K562 (cell line): ENCODE results near the gene C16orf74. TPM values are rescaled to one million over a fixed set of nuclear protein-coding genes. Genes with fewer than 3 reads are reported as not detected.

Source experiments
- ATAC-seq: fragments of 200-7000 bp; cut with Tn5 transposase; 3 replicates; pipeline ENCODE4 v1.9.1; 2020; ENCODE audit warnings: moderate library complexity
- BruUV-seq: library from RNA; stranded (reverse); fragments of 400-500 nt; replicated peaks from 2 replicates; lab custom pipeline; 2021; lab: Mats Ljungman, UMichigan
- CTCF ChIA-PET: fragments of 300-600 bp; formaldehyde crosslinking; extraction: SDS; loops from one replicate; lab custom pipeline; 2021; ENCODE audit warnings: low intra/inter-chr PET ratio; lab: Yijun Ruan, JAX
- POLR2A ChIA-PET: fragments of 300-600, 350-650 bp; sonication (Branson Sonifier 250); formaldehyde crosslinking; extraction: SDS; loops from one replicate; lab custom pipeline; 2021; ENCODE audit warnings: antibody characterized with exemption, inconsistent platforms; lab: Yijun Ruan, JAX
- DNase-seq, 4 experiments: peaks; one replicate each; pipeline versions ENCODE4 v3.0.0 to v3.0.0-alpha.2; 2011 to 2018; ENCODE audit warnings: low spot score in 3 of 4, mixed read lengths in 3 of 4; ENCODE audit errors: extremely low read depth in 1 of 4
- FAIRE-seq: peaks from 2 replicates; lab custom pipeline; 2011; peaks lifted over from hg19 to GRCh38; lab: Jason Lieb, UNC
- H2AFZ ChIP-seq: 2 replicates; pipeline ENCODE4 v1.6.0; 2011; ENCODE audit warnings: low read depth, low read length, control low read depth, inconsistent platforms
- H3K27ac ChIP-seq: fragments of 200-600 bp; 3 replicates; pipeline ENCODE4 v1.8.0; 2011; ENCODE audit warnings: low read depth, mild to moderate bottlenecking, control low read depth, inconsistent platforms, low read length, moderate library complexity, mixed read lengths; ENCODE audit errors: extremely low read depth
- H3K27me3 ChIP-seq, 2 experiments: fragments of 300-600 bp in 1 of 2; 2 replicates in 1 of 2; 3 replicates in 1 of 2; pipeline versions ENCODE4 v1.6.0 to v1.8.0; 2011; ENCODE audit warnings: inconsistent platforms in 2 of 2, low read length in 2 of 2, mild to moderate bottlenecking in 1 of 2, mixed read lengths in 1 of 2, moderate library complexity in 1 of 2; ENCODE audit not compliant: control insufficient read depth in 2 of 2, insufficient read depth in 2 of 2
- H3K36me3 ChIP-seq: fragments of 300-600 bp; 3 replicates; pipeline ENCODE4 v1.8.0; 2011; ENCODE audit warnings: mild to moderate bottlenecking, low read length, inconsistent platforms; ENCODE audit not compliant: control insufficient read depth, insufficient read depth
- H3K4me1 ChIP-seq, 2 experiments: fragments of 200-600 bp in 1 of 2; replicated peaks in 1 of 2; 2 replicates in 1 of 2; 3 replicates in 1 of 2; pipeline versions ENCODE4 v1.5.1 to v1.8.0; 2011; ENCODE audit warnings: inconsistent platforms in 2 of 2, low read length in 2 of 2, mild to moderate bottlenecking in 1 of 2, mixed read lengths in 1 of 2, moderate library complexity in 1 of 2; ENCODE audit not compliant: control insufficient read depth in 2 of 2, insufficient read depth in 2 of 2
- H3K4me2 ChIP-seq: 2 replicates; pipeline ENCODE4 v1.6.1; 2011; ENCODE audit warnings: low read length, control low read depth, inconsistent platforms, mixed read lengths; ENCODE audit not compliant: insufficient read depth
- H3K4me3 ChIP-seq: fragments of 200-600 bp; sonication (generic), shearing (Covaris generic); 2 replicates; pipeline ENCODE4 v1.5.1; 2016; ENCODE audit warnings: control low read depth, inconsistent platforms
- H3K79me2 ChIP-seq: fragments of 200-600 bp; 3 replicates; pipeline ENCODE4 v1.8.0; 2011; ENCODE audit warnings: low read length, inconsistent platforms; ENCODE audit not compliant: control insufficient read depth, insufficient read depth
- H3K9ac ChIP-seq, 2 experiments: 2 replicates each; pipeline versions ENCODE4 v1.6.0 to v1.6.1; 2011; ENCODE audit warnings: low read depth in 2 of 2, low read length in 2 of 2, control low read depth in 1 of 2, inconsistent platforms in 1 of 2, mild to moderate bottlenecking in 1 of 2, mixed read lengths in 1 of 2; ENCODE audit not compliant: insufficient read depth in 1 of 2
- H3K9me1 ChIP-seq: one replicate; pipeline ENCODE4 v1.6.0; 2011; ENCODE audit warnings: inconsistent platforms, mild to moderate bottlenecking, low read length, moderate library complexity; ENCODE audit not compliant: control insufficient read depth, insufficient read depth
- H3K9me3 ChIP-seq: replicated peaks from 2 replicates; pipeline ENCODE4 v1.5.1; 2011; ENCODE audit warnings: low read depth, low read length, inconsistent platforms; ENCODE audit not compliant: control insufficient read depth, insufficient read depth
- H4K20me1 ChIP-seq: replicated peaks from 2 replicates; pipeline ENCODE4 v1.6.1; 2011; ENCODE audit warnings: low read length, inconsistent platforms, mixed read lengths; ENCODE audit not compliant: control insufficient read depth, insufficient read depth
- RBM25 ChIP-seq: fragments of 200-400 bp; formaldehyde crosslinking; IDR thresholded peaks from 2 replicates; pipeline ENCODE4 v1.6.1; 2018; ENCODE audit warnings: low read length, low read depth, moderate library complexity; ENCODE audit not compliant: severe bottlenecking
- RNF2 ChIP-seq: sonication (generic); IDR thresholded peaks from 2 replicates; pipeline ENCODE4 v1.6.1; 2016
- SIN3B ChIP-seq: fragments of 450-650 bp; IDR thresholded peaks from 2 replicates; pipeline ENCODE4 v1.6.1; 2017; ENCODE audit warnings: low read depth, mild to moderate bottlenecking, moderate library complexity
- SMARCA5 ChIP-seq: fragments of 450-650 bp; IDR thresholded peaks from 2 replicates; pipeline ENCODE4 v1.6.1; 2016
- TRIM24 ChIP-seq, 2 experiments: fragments of 450-650 bp; IDR thresholded peaks; 2 replicates each; pipeline ENCODE4 v1.6.1; 2016
- ZNF121 ChIP-seq: sonication (generic); formaldehyde crosslinking; conservative IDR thresholded peaks from 2 replicates; pipeline ENCODE4 v1.8.0; 2022; ENCODE audit warnings: missing genetic modification reagents
- WGBS: fragments of 100-300 bp; shearing (Covaris generic); methylation state at CpG from one replicate; pipeline ENCODE4 v1.1.6; 2016; ENCODE audit warnings: low coverage, mixed read lengths; ENCODE audit not compliant: insufficient coverage; ENCODE audit errors: missing lambda C conversion rate; 5-methylcytosine and 5-hydroxymethylcytosine counted together
- in situ Hi-C: fragments of 300-500 bp; cut with MboI; formaldehyde crosslinking; loops from 4 replicates; pipeline ENCODE4 v1.15.0; 2018; ENCODE audit warnings: inconsistent platforms, mixed read lengths
- intact Hi-C: fragments of 100-400 bp; cut with micrococcal nuclease; formaldehyde crosslinking; loops from 2 replicates; pipeline ENCODE4 v1.14.2; 2022
- polyA plus RNA-seq, 8 experiments: library from polyadenylated mRNA; depleted of rRNA in 4 of 8; stranded (reverse) in 5 of 8; unstranded in 3 of 8; fragments of >200 nt; fragmentation: Nextera tagmentation in 2 of 8; fragmentation: Illumina TruSeq in 1 of 8; extraction: Ambion mirVana in 2 of 8; extraction: Trizol in 1 of 8; gene quantifications; 2 replicates each; pipeline versions ENCODE4 v1.2.1 to v1.2.3, GENCODE V29; 2011 to 2014; ENCODE audit warnings: inconsistent platforms in 1 of 8, missing spikeins in 1 of 8
- total RNA-seq, 7 experiments: library from RNA; depleted of rRNA in 6 of 7; stranded (reverse); fragments of >200 nt in 6 of 7; fragmentation: Illumina TruSeq in 2 of 7; extraction: Trizol in 2 of 7; gene quantifications; 2 replicates each; pipeline versions ENCODE4 v1.2.1 to v1.2.3, GENCODE V29; 2011 to 2021; ENCODE audit warnings: low replicate concordance in 1 of 7

The C16orf74 gene
- total and polyA plus RNA-seq, 9 of the 15 experiments (the other 6 are each of a cell fraction or from before 2014, with no cell fraction given): not detected

- H3K27me3 ChIP-seq: peaks cover 34 to 70% of the 10 kb centered on the region in 2 experiments; a peak in 4 of 5 replicates
- H3K4me1 ChIP-seq: peaks cover 3 to 33% of the 10 kb centered on the region in 2 experiments; a peak in 4 of 5 replicates
- intact Hi-C loops (no loop called here), in situ Hi-C loops (no loop called here)
- CTCF ChIA-PET: interaction anchor here (1.7 to 4.5 kb wide), 2 partner anchors 45 to 60 kb away, joined by 7 to 35 read pairs; no protein-coding TSS in a partner anchor
- no peaks in the 10 kb centered on the region for H3K9me1 ChIP-seq
- H3K27ac ChIP-seq: no peak overlapping the region
- POLR2A ChIA-PET: interaction anchor here (0.7 to 1.1 kb wide), 2 partner anchors 23 to 39 kb away, joined by 3 read pairs; no protein-coding TSS in a partner anchor
- no peaks in the 10 kb centered on the region for H3K36me3 ChIP-seq
- H3K4me2 ChIP-seq: no peak overlapping the region
- peaks cover 26% of the 10 kb centered on the region; the same call in 1 of the 2 replicates for H4K20me1 ChIP-seq
- no peak overlapping the region for H2AFZ ChIP-seq
- no peak for DNase-seq
- no peaks in the 10 kb centered on the region for H3K79me2 ChIP-seq
- WGBS: 14% methylated on average over 4 of the region's 4 CpGs
- no peak overlapping the region for H3K4me3 ChIP-seq
- no peaks in the 10 kb centered on the region for H3K9me3 ChIP-seq
- no TSS peak for BruUV-seq
- FAIRE-seq: no peak
- TF ChIP-seq ZNF121 (CRISPR knock-in tag): peak; percentile 93
- TF ChIP-seq RNF2: no peak
- H3K9ac ChIP-seq: no peak overlapping the region
- ATAC-seq: no peak
Measured at GRCh38 chr16:85720302-85720637, 30.6 kb downstream of the C16orf74 start.

DNA sequence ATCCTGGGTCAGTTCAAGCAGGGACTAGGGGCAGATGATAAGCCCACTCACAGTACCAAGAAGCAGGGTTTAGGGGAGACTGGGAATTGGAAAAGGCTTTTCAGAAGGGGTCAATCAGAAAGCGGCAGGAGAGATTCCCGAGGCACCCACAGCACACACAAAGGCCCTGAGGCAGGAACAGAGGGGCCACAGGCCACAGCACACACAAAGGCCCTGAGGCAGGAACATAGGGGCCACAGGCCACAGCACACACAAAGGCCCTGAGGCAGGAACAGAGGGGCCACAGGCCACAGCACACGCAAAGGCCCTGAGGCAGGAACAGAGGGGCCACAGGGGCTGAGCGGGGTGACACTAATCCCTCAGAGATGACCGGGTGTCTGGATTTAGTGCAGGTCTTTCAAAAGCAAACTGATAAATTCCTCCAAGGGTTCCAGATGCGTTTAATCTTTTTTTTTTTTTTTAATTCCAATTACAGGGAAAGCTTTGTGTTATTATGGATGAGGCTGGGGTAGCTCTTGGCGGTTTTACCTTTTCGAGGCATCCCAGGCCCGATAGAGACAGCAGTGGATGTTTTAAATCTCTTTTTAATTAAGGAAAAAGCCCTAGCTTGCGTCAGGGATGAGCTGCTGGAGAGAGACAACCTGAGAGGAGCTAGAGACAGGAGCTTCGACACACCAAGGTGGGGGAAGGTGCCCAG is 31.1 kb downstream of the C16orf74 start:
- H3K27me3 ChIP-seq: peaks cover 29 to 67% of the 10 kb centered on the region in 2 experiments; a peak in 4 of 5 replicates
- 7% methylated on average over 9 of the region's 11 CpGs for WGBS
- intact Hi-C loops: loop anchor here (2.0 to 10.0 kb wide), 3 partner anchors 45 to 297 kb away; no protein-coding TSS in a partner anchor
- H3K27ac ChIP-seq: no peak overlapping the region
- CTCF ChIA-PET: interaction anchor here (1.1 to 4.5 kb wide), 4 partner anchors 44 to 444 kb away, joined by 4 to 35 read pairs (median 7); no protein-coding TSS in a partner anchor
- H3K79me2 ChIP-seq: no peaks in the 10 kb centered on the region
- POLR2A ChIA-PET: interaction anchor here (0.7 to 1.1 kb wide), 2 partner anchors 22 to 39 kb away, joined by 3 read pairs; no protein-coding TSS in a partner anchor
- in situ Hi-C loops: loop anchor here (10.0 kb wide), 1 partner anchor 295 kb away; no protein-coding TSS in a partner anchor
- no peaks in the 10 kb centered on the region for H3K9me3 ChIP-seq
- no peak overlapping the region for H2AFZ ChIP-seq
- H3K36me3 ChIP-seq: no peaks in the 10 kb centered on the region
- no peak overlapping the region for H3K9ac ChIP-seq
- peaks cover 22% of the 10 kb centered on the region; the same call in 1 of the 2 replicates for H4K20me1 ChIP-seq
- FAIRE-seq (no peak), ATAC-seq (no peak), DNase-seq (no peak)
- H3K4me1 ChIP-seq: peaks cover 3 to 38% of the 10 kb centered on the region in 2 experiments; a peak in 4 of 5 replicates
- no peak overlapping the region for H3K4me2 ChIP-seq
- no peaks in the 10 kb centered on the region for H3K9me1 ChIP-seq
- H3K4me3 ChIP-seq: no peak overlapping the region
- BruUV-seq: no TSS peak
- TF ChIP-seq SMARCA5 (0 out of 2 replicates have a peak, but pooled peaks have one; percentile 60), TRIM24 (IDR thresholded peaks at IDR 0.05) (no peak), SIN3B (no peak), RBM25 (peak; percentile 78)
